Naive B cell (primary cell): ENCODE data around the gene KRTAP13-4. TPM values are rescaled to one million over a fixed set of nuclear protein-coding genes. Genes with fewer than 3 reads are reported as not detected.
A peak's percentile ranks its signal among the peaks of the same experiment; 100 is the strongest.

Source experiments
- ATAC-seq, 2 donors: fragments of 150-1000 bp; cut with Tn5 transposase; 2 replicates each; pipeline ENCODE4 v1.10.0; 2021; ENCODE audit warnings: low read depth in 2 of 2, mild to moderate bottlenecking in 2 of 2, moderate library complexity in 2 of 2
- DNase-seq: peaks from one replicate; pipeline ENCODE4 v3.0.0; 2022
- H3K27ac Mint-ChIP-seq, 6 donors: one replicate each; pipeline ENCODE4 v1.8.0; 2020 to 2022; ENCODE audit warnings: mild to moderate bottlenecking in 6 of 6, mixed read lengths in 6 of 6, moderate library complexity in 5 of 6, inconsistent platforms in 2 of 6
- H3K27me3 Mint-ChIP-seq, 3 donors: one replicate each; pipeline ENCODE4 v1.8.0; 2021 to 2022; ENCODE audit warnings: mixed read lengths in 3 of 3, mild to moderate bottlenecking in 1 of 3
- H3K36me3 Mint-ChIP-seq, 2 donors: one replicate each; pipeline ENCODE4 v1.8.0; 2020 to 2022; ENCODE audit warnings: mixed read lengths in 2 of 2, inconsistent platforms in 1 of 2, mild to moderate bottlenecking in 1 of 2
- H3K4me1 Mint-ChIP-seq, 3 donors: one replicate each; pipeline ENCODE4 v1.8.0; 2020 to 2022; ENCODE audit warnings: mixed read lengths in 3 of 3, inconsistent platforms in 1 of 3, mild to moderate bottlenecking in 1 of 3, moderate library complexity in 1 of 3
- H3K4me3 Mint-ChIP-seq, 8 donors: one replicate each; pipeline ENCODE4 v1.8.0; 2020 to 2022; ENCODE audit warnings: mild to moderate bottlenecking in 8 of 8, mixed read lengths in 8 of 8, moderate library complexity in 8 of 8, inconsistent platforms in 2 of 8
- H3K9me3 Mint-ChIP-seq, 7 donors: one replicate each; pipeline ENCODE4 v1.8.0; 2020 to 2022; ENCODE audit warnings: mixed read lengths in 7 of 7, mild to moderate bottlenecking in 5 of 7, inconsistent platforms in 2 of 7, moderate library complexity in 1 of 7
- polyA plus RNA-seq, 6 donors: library from polyadenylated mRNA; unstranded; fragments of 300-500 nt; fragmentation: Illumina TruSeq; gene quantifications; one replicate each; pipeline ENCODE4 v1.2.3, GENCODE V29; 2021; ENCODE audit warnings: low read depth in 6 of 6

KRTAP13-4 gene, protein sequence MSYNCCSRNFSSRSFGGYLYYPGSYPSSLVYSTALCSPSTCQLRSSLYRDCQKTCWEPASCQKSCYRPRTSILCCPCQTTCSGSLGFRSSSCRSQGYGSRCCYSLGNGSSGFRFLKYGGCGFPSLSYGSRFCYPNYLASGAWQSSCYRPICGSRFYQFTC
- not detected for polyA plus RNA-seq

GRCh38 chr21:30430170-30430655 is at the start of gene KRTAP13-4:
KRTAP13-4 (plus strand) TSS chr21:30430220; CDS start chr21:30430276, 56 bp downstream.
- ATAC-seq (no peak), DNase-seq (no peak)
- H3K27me3 Mint-ChIP-seq: no peaks in the 10 kb centered on the region
- H3K4me1 Mint-ChIP-seq: no peaks in the 10 kb centered on the region
- no peaks in the 10 kb centered on the region for H3K36me3 Mint-ChIP-seq
- H3K27ac Mint-ChIP-seq: no peak within 1 kb of the TSS
- H3K9me3 Mint-ChIP-seq: peaks cover 0 to 4% (median 0%) of the 10 kb centered on the region in 7 donors
- H3K4me3 Mint-ChIP-seq: no peak within 1 kb of the TSS

GRCh38 chr21:30382201-30382600 is 47.8 kb upstream of the KRTAP13-4 start:
- Mint-ChIP-seq H3K4me3 (no peak overlapping the region), H3K4me1 (no peaks in the 10 kb centered on the region), H3K27me3 (no peaks in the 10 kb centered on the region), H3K36me3 (no peaks in the 10 kb centered on the region), H3K27ac (no peak overlapping the region), H3K9me3 (peaks cover 0 to 12% (median 4%) of the 10 kb centered on the region in 7 donors)
- ATAC-seq: no peak
- DNase-seq: no peak

DNA sequence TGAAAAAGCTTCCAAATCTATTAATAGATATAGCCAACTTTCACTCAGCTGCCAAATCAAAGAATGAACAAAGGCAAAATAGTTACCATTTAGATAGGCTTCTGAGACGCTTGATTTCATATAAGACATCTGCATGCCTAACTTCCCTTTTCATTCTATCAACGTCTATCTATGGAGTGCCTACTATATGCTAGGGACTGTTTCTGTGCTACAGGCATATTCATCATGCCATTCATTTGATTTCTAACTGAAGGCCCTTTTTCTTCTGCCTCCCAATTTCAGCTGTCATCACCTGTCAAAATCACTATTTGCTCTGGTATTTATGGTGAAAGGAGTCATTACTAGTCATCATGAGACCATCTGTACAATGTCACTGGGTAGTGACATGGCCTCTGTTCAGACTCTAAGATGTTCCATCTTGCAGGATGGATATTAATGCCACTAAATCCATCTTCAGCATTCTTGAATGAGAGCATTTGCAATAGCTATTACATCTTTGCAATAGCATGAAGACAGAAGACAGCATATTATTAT is 38.5 kb upstream of the KRTAP13-4 start:
- Mint-ChIP-seq H3K27ac (no peak overlapping the region), H3K4me3 (no peak overlapping the region), H3K27me3 (no peaks in the 10 kb centered on the region), H3K36me3 (no peaks in the 10 kb centered on the region), H3K9me3 (peaks cover 2 to 19% (median 9%) of the 10 kb centered on the region in 7 donors), H3K4me1 (no peaks in the 10 kb centered on the region)
- DNase-seq: no peak
- no peak for ATAC-seq

- Mint-ChIP-seq H3K4me1 (no peaks in the 10 kb centered on the region), H3K9me3 (peaks cover 1 to 12% (median 4%) of the 10 kb centered on the region in 7 donors), H3K27me3 (no peaks in the 10 kb centered on the region), H3K27ac (no peak within 1 kb of the TSS), H3K4me3 (no peak within 1 kb of the TSS), H3K36me3 (no peaks in the 10 kb centered on the region)
- DNase-seq (no peak), ATAC-seq (no peak)
These were observed 34.3 kb upstream of the KRTAP13-4 start, which contains the start of gene KRTAP13-1 for GRCh38 chr21:30395731-30396130. KRTAP13-1 (plus strand) TSS chr21:30396031; CDS start chr21:30396087, 56 bp downstream.

DNA sequence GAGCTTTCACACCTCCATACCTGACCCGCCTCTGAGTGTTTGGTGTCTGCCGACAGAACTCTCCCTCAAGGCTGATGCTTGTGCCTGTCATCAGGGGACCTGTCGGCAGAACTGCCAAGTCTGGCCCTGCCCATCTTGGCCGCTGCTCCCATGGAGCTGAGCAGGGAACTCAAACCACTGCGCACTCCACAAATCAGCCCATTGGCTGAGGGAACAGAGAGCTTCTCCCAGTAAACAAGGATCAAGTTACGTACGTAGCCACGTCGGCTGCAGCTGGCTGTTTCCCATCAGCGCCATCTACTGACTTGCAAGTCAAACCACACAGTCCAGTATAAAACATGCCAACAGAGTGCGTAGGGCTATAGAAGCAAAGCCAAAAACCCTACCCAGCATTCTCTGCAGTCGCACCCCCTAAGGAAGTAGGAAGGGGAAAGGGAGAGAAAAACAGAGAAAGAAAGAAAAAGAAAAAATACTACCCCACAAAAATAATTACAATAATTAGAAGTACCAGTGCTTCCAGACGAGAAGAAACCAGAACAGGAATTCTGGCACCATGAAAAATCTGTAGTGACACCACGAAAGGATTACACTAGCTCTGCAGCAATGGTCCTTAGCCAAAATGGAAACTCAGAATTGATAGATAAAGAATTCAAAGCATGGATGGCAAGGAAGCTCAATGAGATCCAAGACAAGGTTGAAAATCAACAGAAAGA is 21.1 kb upstream of the KRTAP13-4 start:
- H3K4me1 Mint-ChIP-seq: no peaks in the 10 kb centered on the region
- peak overlapping the region in 1 of 8 donors; percentile 66 for H3K4me3 Mint-ChIP-seq
- peaks cover 0 to 18% (median 9%) of the 10 kb centered on the region in 7 donors for H3K9me3 Mint-ChIP-seq
- peaks cover 4 to 7% of the 10 kb centered on the region in 2 donors for H3K36me3 Mint-ChIP-seq
- H3K27me3 Mint-ChIP-seq: peaks cover 0 to 8% (median 0%) of the 10 kb centered on the region in 3 donors
- ATAC-seq: no peak
- DNase-seq: no peak
- no peak overlapping the region for H3K27ac Mint-ChIP-seq

- H3K4me1 Mint-ChIP-seq: no peaks in the 10 kb centered on the region
- H3K4me3 Mint-ChIP-seq: no peak overlapping the region
- H3K27ac Mint-ChIP-seq: no peak overlapping the region
- no peaks in the 10 kb centered on the region for H3K36me3 Mint-ChIP-seq
- DNase-seq (no peak), ATAC-seq (no peak)
- no peaks in the 10 kb centered on the region for H3K27me3 Mint-ChIP-seq
- peaks cover 1 to 6% (median 3%) of the 10 kb centered on the region in 7 donors for H3K9me3 Mint-ChIP-seq
These were observed 14.0 kb upstream of the KRTAP13-4 start for GRCh38 chr21:30415993-30416392.

DNA sequence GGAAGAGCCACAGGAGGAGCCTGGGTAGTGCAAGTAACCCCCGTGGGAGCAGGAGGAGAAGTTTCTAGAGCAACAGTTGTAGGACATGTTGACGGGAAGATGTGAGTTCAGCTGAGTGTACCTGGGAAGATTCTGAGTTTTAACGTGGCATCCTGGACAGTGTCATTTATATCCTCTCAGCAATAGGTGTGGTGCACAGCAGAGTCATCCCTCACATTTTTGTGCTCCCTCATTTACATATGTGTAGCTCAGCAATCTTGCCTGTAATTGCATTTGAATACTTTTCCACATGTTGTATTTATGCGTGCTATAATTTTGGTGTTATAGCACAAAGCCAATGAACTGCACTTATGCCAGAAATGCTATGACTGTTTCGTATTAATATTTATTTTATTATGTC is 4.2 kb upstream of the KRTAP13-4 start, which contains the start of gene KRTAP13-3:
Gene KRTAP13-3, minus strand, starts transcription at position 101 of the 400 bp plus-strand sequence. Its CDS starts 14 bp downstream, at position 87.
- no peak for ATAC-seq
- no peaks in the 10 kb centered on the region for H3K4me1 Mint-ChIP-seq
- peaks cover 0 to 5% (median 1%) of the 10 kb centered on the region in 7 donors for H3K9me3 Mint-ChIP-seq
- no peaks in the 10 kb centered on the region for H3K27me3 Mint-ChIP-seq
- DNase-seq: no peak
- H3K4me3 Mint-ChIP-seq: no peak within 1 kb of the TSS
- no peak within 1 kb of the TSS for H3K27ac Mint-ChIP-seq
- H3K36me3 Mint-ChIP-seq: no peaks in the 10 kb centered on the region

GRCh38 chr21:30426731-30427130 is 3.3 kb upstream of the KRTAP13-4 start:
- no peak for ATAC-seq
- H3K4me3 Mint-ChIP-seq: no peak overlapping the region
- H3K27ac Mint-ChIP-seq: no peak overlapping the region
- no peak for DNase-seq
- H3K9me3 Mint-ChIP-seq: peaks cover 0 to 5% (median 2%) of the 10 kb centered on the region in 7 donors
- H3K4me1 Mint-ChIP-seq: no peaks in the 10 kb centered on the region
- no peaks in the 10 kb centered on the region for H3K36me3 Mint-ChIP-seq
- H3K27me3 Mint-ChIP-seq: no peaks in the 10 kb centered on the region

DNA sequence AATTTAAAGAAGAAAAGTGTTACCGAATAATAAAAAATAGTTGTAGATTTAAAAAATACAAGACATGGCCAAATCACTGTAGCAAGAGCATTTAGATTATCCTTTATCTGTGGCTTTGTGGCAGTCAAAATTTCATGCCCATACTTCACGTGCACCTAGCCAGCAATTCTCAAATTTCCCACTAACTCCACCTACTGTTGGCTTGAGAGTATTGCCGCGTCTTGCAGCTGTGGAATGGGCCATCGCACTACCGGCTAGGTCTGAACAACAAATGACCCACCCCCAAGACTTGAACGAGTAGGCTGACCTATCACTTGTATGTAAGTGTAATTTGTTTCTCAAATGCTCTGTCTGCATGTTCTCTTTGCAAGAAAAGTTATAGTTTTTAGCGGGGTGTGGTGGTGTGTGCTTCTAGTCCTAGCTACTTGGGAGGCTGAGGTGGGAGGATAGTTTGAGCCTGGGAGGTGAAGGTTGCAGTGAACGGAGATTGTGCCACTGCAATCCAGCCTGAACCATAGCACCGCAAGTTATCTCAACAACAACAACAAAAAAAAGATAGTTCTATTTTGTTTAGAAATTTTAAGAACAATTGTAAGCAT is 4.1 kb downstream of the KRTAP13-4 start:
- no peak overlapping the region for H3K4me3 Mint-ChIP-seq
- no peak for ATAC-seq
- H3K27me3 Mint-ChIP-seq: peaks cover 0 to 4% (median 0%) of the 10 kb centered on the region in 3 donors
- H3K36me3 Mint-ChIP-seq: no peaks in the 10 kb centered on the region
- no peak overlapping the region for H3K27ac Mint-ChIP-seq
- no peak for DNase-seq
- peaks cover 0 to 3% (median 0%) of the 10 kb centered on the region in 7 donors for H3K9me3 Mint-ChIP-seq
- H3K4me1 Mint-ChIP-seq: no peaks in the 10 kb centered on the region

DNA sequence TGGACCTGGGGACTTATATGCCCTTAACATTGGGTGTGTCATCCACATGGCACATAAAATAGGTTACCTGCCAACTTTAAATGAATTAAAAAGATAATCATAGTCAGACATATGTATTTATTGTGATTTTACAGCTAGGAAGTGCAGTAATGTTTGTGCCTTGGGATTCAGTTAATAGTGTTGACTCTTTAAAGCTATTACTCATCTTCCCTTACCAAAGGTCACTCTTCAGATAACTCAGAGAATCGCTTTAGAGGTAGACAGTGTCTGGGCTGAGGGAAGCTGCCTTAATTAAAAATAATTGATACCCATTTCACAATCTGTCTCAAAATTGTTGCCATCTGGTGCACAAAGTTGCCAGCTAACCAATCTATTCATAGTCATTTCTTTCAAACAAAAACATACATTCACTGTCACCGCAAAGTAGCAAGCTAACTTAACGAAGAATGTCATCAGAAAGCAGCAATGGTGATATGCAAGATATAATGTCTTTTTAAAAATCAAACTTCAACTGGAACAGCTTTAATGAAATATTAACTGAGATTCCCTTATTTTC is 7.1 kb downstream of the KRTAP13-4 start:
- H3K4me1 Mint-ChIP-seq: no peaks in the 10 kb centered on the region
- DNase-seq (no peak), ATAC-seq (no peak)
- no peak overlapping the region for H3K4me3 Mint-ChIP-seq
- peaks cover 0 to 4% (median 0%) of the 10 kb centered on the region in 3 donors for H3K27me3 Mint-ChIP-seq
- H3K36me3 Mint-ChIP-seq: no peaks in the 10 kb centered on the region
- H3K27ac Mint-ChIP-seq: no peak overlapping the region
- peaks cover 0 to 4% (median 0%) of the 10 kb centered on the region in 7 donors for H3K9me3 Mint-ChIP-seq

GRCh38 chr21:30439975-30440374 is 10.0 kb downstream of the KRTAP13-4 start, which contains the start of gene KRTAP15-1:
KRTAP15-1 (plus strand) TSS chr21:30440275; CDS start chr21:30440328, 53 bp downstream.
- Mint-ChIP-seq H3K9me3 (peaks cover 0 to 4% (median 0%) of the 10 kb centered on the region in 7 donors), H3K36me3 (no peaks in the 10 kb centered on the region), H3K27me3 (peaks cover 0 to 8% (median 0%) of the 10 kb centered on the region in 3 donors), H3K4me3 (no peak within 1 kb of the TSS), H3K4me1 (no peaks in the 10 kb centered on the region), H3K27ac (no peak within 1 kb of the TSS)
- ATAC-seq (no peak), DNase-seq (no peak)

GRCh38 chr21:30443226-30443625 is 13.2 kb downstream of the KRTAP13-4 start:
- no peak overlapping the region for H3K4me3 Mint-ChIP-seq
- H3K36me3 Mint-ChIP-seq: no peaks in the 10 kb centered on the region
- H3K27ac Mint-ChIP-seq: no peak overlapping the region
- no peak for DNase-seq
- no peak for ATAC-seq
- H3K4me1 Mint-ChIP-seq: no peaks in the 10 kb centered on the region
- H3K27me3 Mint-ChIP-seq: peaks cover 0 to 5% (median 3%) of the 10 kb centered on the region in 3 donors
- H3K9me3 Mint-ChIP-seq: peaks cover 0 to 4% (median 0%) of the 10 kb centered on the region in 7 donors

DNA sequence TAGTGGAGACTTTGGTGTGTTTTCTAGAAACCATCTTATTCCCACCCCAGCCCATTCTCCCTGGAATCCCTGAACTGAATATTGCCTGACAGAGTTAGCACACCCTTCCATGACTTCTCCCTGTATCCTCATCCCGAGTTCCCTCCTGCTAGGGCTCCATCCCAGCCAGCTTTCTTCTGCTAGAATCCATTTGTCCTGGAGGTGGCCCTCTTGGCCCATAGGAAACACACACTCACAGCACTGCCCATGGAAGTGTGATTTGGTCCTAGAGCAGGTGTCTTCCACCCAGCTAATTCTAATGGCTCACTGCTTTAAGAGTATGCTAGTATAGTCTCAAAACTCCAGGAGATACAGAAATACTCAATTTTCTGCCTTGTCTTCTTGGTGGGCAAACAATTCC is 14.2 kb downstream of the KRTAP13-4 start:
- Mint-ChIP-seq H3K9me3 (peaks cover 0 to 4% (median 0%) of the 10 kb centered on the region in 7 donors), H3K27me3 (peaks cover 0 to 5% (median 3%) of the 10 kb centered on the region in 3 donors), H3K4me3 (peak overlapping the region in 1 of 8 donors; percentile 10), H3K4me1 (no peaks in the 10 kb centered on the region), H3K27ac (no peak overlapping the region), H3K36me3 (no peaks in the 10 kb centered on the region)
- DNase-seq: no peak
- no peak for ATAC-seq
